ENCODE measurements around the gene MYO7B. TPM values are rescaled to one million over a fixed set of nuclear protein-coding genes. Genes with fewer than 3 reads are reported as not detected.

The MYO7B gene
- polyA plus RNA-seq (2013, experiment 1 of 2), result 0.01 TPM
- 0.03 TPM for polyA plus RNA-seq (2013, experiment 2 of 2)

GRCh38 chr2:127535422-127535901 lies at the start of gene MYO7B:
TSS of gene MYO7B (plus strand) at chr2:127535683. CDS start at chr2:127559723, 24,040 bp downstream.
- no CpG with 5 or more reads among the region's 11 CpGs for WGBS (ENCODE audit: extremely low coverage, insufficient coverage, low lambda C conversion rate)
- H3K4me2 ChIP-seq (ENCODE audit: low read length), result no peak within 1 kb of the TSS
- no peaks in the 10 kb centered on the region for H3K4me1 ChIP-seq (ENCODE audit: control insufficient read depth, low read depth, low read length)
- no peak within 1 kb of the TSS for H3K9ac ChIP-seq (ENCODE audit: low read length)
- no peak within 1 kb of the TSS for H3K27ac ChIP-seq (ENCODE audit: low read depth, low read length)
- H2BK120ac ChIP-seq (ENCODE audit: low read depth, low read length), result no peak within 1 kb of the TSS
- H4K8ac ChIP-seq (ENCODE audit: low read depth, low read length), result no peak within 1 kb of the TSS
- H2AK5ac ChIP-seq (ENCODE audit: low read length), result no peak within 1 kb of the TSS
- no peak within 1 kb of the TSS for H3K23ac ChIP-seq (ENCODE audit: low read length)
- no peak within 1 kb of the TSS for H2BK5ac ChIP-seq (ENCODE audit: low read length)
- no peak within 1 kb of the TSS for H3K56ac ChIP-seq (ENCODE audit: low read length)
- H3K4ac ChIP-seq (ENCODE audit: low read depth, low read length), result no peak within 1 kb of the TSS
- H3K4me3 ChIP-seq (ENCODE audit: low read length), result no peak within 1 kb of the TSS
- no peaks in the 10 kb centered on the region for H3K79me2 ChIP-seq (ENCODE audit: control insufficient read depth, insufficient read depth, low read length)
- H2BK15ac ChIP-seq (replicated peaks; ENCODE audit: low read depth), result no peak within 1 kb of the TSS
- no peaks in the 10 kb centered on the region for H3K79me1 ChIP-seq (ENCODE audit: low read length)
- H3K36me3 ChIP-seq (ENCODE audit: control insufficient read depth, insufficient read depth, low read length), result no peaks in the 10 kb centered on the region
- no peak within 1 kb of the TSS for H3K18ac ChIP-seq (ENCODE audit: low read length)
- DNase-seq, result no peak
- no peaks in the 10 kb centered on the region for H3K27me3 ChIP-seq (ENCODE audit: insufficient read depth, low read length, poor library complexity)
- H4K5ac ChIP-seq (ENCODE audit: low read length), result no peak within 1 kb of the TSS

GRCh38 chr2:127485694-127486071 lies 49.8 kb upstream of the MYO7B start:
- Histone ChIP-seq H3K18ac (ENCODE audit: low read length) (no peak overlapping the region), H4K5ac (ENCODE audit: low read length) (no peak overlapping the region), H3K23ac (ENCODE audit: low read length) (no peak overlapping the region), H3K79me1 (ENCODE audit: low read length) (peaks cover 2% of the 10 kb centered on the region), H3K36me3 (ENCODE audit: control insufficient read depth, insufficient read depth, low read length) (peaks cover 16% of the 10 kb centered on the region), H3K56ac (ENCODE audit: low read length) (no peak overlapping the region), H2BK120ac (ENCODE audit: low read depth, low read length) (no peak overlapping the region), H2AK5ac (ENCODE audit: low read length) (no peak overlapping the region), H3K4me1 (ENCODE audit: control insufficient read depth, low read depth, low read length) (no peaks in the 10 kb centered on the region), H2BK5ac (ENCODE audit: low read length) (no peak overlapping the region), H4K8ac (ENCODE audit: low read depth, low read length) (no peak overlapping the region), H3K4ac (ENCODE audit: low read depth, low read length) (no peak overlapping the region), H3K27me3 (ENCODE audit: insufficient read depth, low read length, poor library complexity) (no peaks in the 10 kb centered on the region), H3K4me3 (ENCODE audit: low read length) (no peak overlapping the region), H3K9ac (ENCODE audit: low read length) (no peak overlapping the region), H3K4me2 (ENCODE audit: low read length) (no peak overlapping the region), H3K27ac (ENCODE audit: low read depth, low read length) (no peak overlapping the region), H2BK15ac (replicated peaks; ENCODE audit: low read depth) (no peak overlapping the region), H3K79me2 (ENCODE audit: control insufficient read depth, insufficient read depth, low read length) (no peaks in the 10 kb centered on the region)
- WGBS (ENCODE audit: extremely low coverage, insufficient coverage, low lambda C conversion rate), result no CpG with 5 or more reads among the region's 5 CpGs
- DNase-seq, result no peak

- H3K4me1 ChIP-seq (ENCODE audit: control insufficient read depth, low read depth, low read length), result no peaks in the 10 kb centered on the region
- no peak for DNase-seq
- no CpG with 5 or more reads among the region's 8 CpGs for WGBS (ENCODE audit: extremely low coverage, insufficient coverage, low lambda C conversion rate)
- H3K4me2 ChIP-seq (ENCODE audit: low read length), result no peak overlapping the region
- no peak overlapping the region for H3K9ac ChIP-seq (ENCODE audit: low read length)
- H3K4me3 ChIP-seq (ENCODE audit: low read length), result no peak overlapping the region
- no peak overlapping the region for H3K56ac ChIP-seq (ENCODE audit: low read length)
- H3K36me3 ChIP-seq (ENCODE audit: control insufficient read depth, insufficient read depth, low read length), result peaks cover 12% of the 10 kb centered on the region
- no peak overlapping the region for H3K23ac ChIP-seq (ENCODE audit: low read length)
- H3K27ac ChIP-seq (ENCODE audit: low read depth, low read length), result no peak overlapping the region
- no peak overlapping the region for H2BK5ac ChIP-seq (ENCODE audit: low read length)
- H4K8ac ChIP-seq (ENCODE audit: low read depth, low read length), result no peak overlapping the region
- H2AK5ac ChIP-seq (ENCODE audit: low read length), result no peak overlapping the region
- H4K5ac ChIP-seq (ENCODE audit: low read length), result no peak overlapping the region
- no peak overlapping the region for H2BK120ac ChIP-seq (ENCODE audit: low read depth, low read length)
- H2BK15ac ChIP-seq (replicated peaks; ENCODE audit: low read depth), result no peak overlapping the region
- no peaks in the 10 kb centered on the region for H3K79me2 ChIP-seq (ENCODE audit: control insufficient read depth, insufficient read depth, low read length)
- no peak overlapping the region for H3K18ac ChIP-seq (ENCODE audit: low read length)
- H3K27me3 ChIP-seq (ENCODE audit: insufficient read depth, low read length, poor library complexity), result no peaks in the 10 kb centered on the region
- peaks cover 2% of the 10 kb centered on the region for H3K79me1 ChIP-seq (ENCODE audit: low read length)
- no peak overlapping the region for H3K4ac ChIP-seq (ENCODE audit: low read depth, low read length)
Observed at GRCh38 chr2:127486247-127487058, 49.0 kb upstream of the MYO7B start.

- no peaks in the 10 kb centered on the region for H3K79me2 ChIP-seq (ENCODE audit: control insufficient read depth, insufficient read depth, low read length)
- H3K4ac ChIP-seq (ENCODE audit: low read depth, low read length), result no peak overlapping the region
- no peak overlapping the region for H3K4me2 ChIP-seq (ENCODE audit: low read length)
- DNase-seq, result no peak
- H2BK5ac ChIP-seq (ENCODE audit: low read length), result no peak overlapping the region
- no peaks in the 10 kb centered on the region for H3K27me3 ChIP-seq (ENCODE audit: insufficient read depth, low read length, poor library complexity)
- H3K23ac ChIP-seq (ENCODE audit: low read length), result no peak overlapping the region
- H2BK120ac ChIP-seq (ENCODE audit: low read depth, low read length), result no peak overlapping the region
- no peak overlapping the region for H4K5ac ChIP-seq (ENCODE audit: low read length)
- H3K27ac ChIP-seq (ENCODE audit: low read depth, low read length), result no peak overlapping the region
- WGBS (ENCODE audit: extremely low coverage, insufficient coverage, low lambda C conversion rate), result no CpG with 5 or more reads among the region's 4 CpGs
- no peak overlapping the region for H3K9ac ChIP-seq (ENCODE audit: low read length)
- H3K18ac ChIP-seq (ENCODE audit: low read length), result no peak overlapping the region
- H3K4me3 ChIP-seq (ENCODE audit: low read length), result no peak overlapping the region
- no peak overlapping the region for H3K56ac ChIP-seq (ENCODE audit: low read length)
- no peak overlapping the region for H2AK5ac ChIP-seq (ENCODE audit: low read length)
- no peaks in the 10 kb centered on the region for H3K79me1 ChIP-seq (ENCODE audit: low read length)
- no peak overlapping the region for H4K8ac ChIP-seq (ENCODE audit: low read depth, low read length)
- no peaks in the 10 kb centered on the region for H3K4me1 ChIP-seq (ENCODE audit: control insufficient read depth, low read depth, low read length)
- peaks cover 12% of the 10 kb centered on the region for H3K36me3 ChIP-seq (ENCODE audit: control insufficient read depth, insufficient read depth, low read length)
- no peak overlapping the region for H2BK15ac ChIP-seq (replicated peaks; ENCODE audit: low read depth)
Observed at GRCh38 chr2:127490283-127490682, 45.2 kb upstream of the MYO7B start.

GRCh38 chr2:127498386-127498785 lies 37.1 kb upstream of the MYO7B start:
- Histone ChIP-seq H3K27ac (ENCODE audit: low read depth, low read length) (no peak overlapping the region), H2BK15ac (replicated peaks; ENCODE audit: low read depth) (no peak overlapping the region), H3K23ac (ENCODE audit: low read length) (no peak overlapping the region), H2AK5ac (ENCODE audit: low read length) (no peak overlapping the region), H3K4me2 (ENCODE audit: low read length) (no peak overlapping the region), H3K27me3 (ENCODE audit: insufficient read depth, low read length, poor library complexity) (no peaks in the 10 kb centered on the region), H4K8ac (ENCODE audit: low read depth, low read length) (no peak overlapping the region), H3K4me1 (ENCODE audit: control insufficient read depth, low read depth, low read length) (no peaks in the 10 kb centered on the region), H2BK120ac (ENCODE audit: low read depth, low read length) (no peak overlapping the region), H3K18ac (ENCODE audit: low read length) (no peak overlapping the region), H3K56ac (ENCODE audit: low read length) (no peak overlapping the region), H3K9ac (ENCODE audit: low read length) (no peak overlapping the region), H4K5ac (ENCODE audit: low read length) (no peak overlapping the region), H3K4ac (ENCODE audit: low read depth, low read length) (no peak overlapping the region), H3K4me3 (ENCODE audit: low read length) (no peak overlapping the region), H3K79me1 (ENCODE audit: low read length) (peaks cover 4% of the 10 kb centered on the region), H3K36me3 (ENCODE audit: control insufficient read depth, insufficient read depth, low read length) (peaks cover 3% of the 10 kb centered on the region), H3K79me2 (ENCODE audit: control insufficient read depth, insufficient read depth, low read length) (no peaks in the 10 kb centered on the region), H2BK5ac (ENCODE audit: low read length) (no peak overlapping the region)
- DNase-seq, result no peak
- WGBS (ENCODE audit: extremely low coverage, insufficient coverage, low lambda C conversion rate), result no CpG with 5 or more reads among the region's 2 CpGs
